ENCODE data around the gene ISCU.

DNA sequence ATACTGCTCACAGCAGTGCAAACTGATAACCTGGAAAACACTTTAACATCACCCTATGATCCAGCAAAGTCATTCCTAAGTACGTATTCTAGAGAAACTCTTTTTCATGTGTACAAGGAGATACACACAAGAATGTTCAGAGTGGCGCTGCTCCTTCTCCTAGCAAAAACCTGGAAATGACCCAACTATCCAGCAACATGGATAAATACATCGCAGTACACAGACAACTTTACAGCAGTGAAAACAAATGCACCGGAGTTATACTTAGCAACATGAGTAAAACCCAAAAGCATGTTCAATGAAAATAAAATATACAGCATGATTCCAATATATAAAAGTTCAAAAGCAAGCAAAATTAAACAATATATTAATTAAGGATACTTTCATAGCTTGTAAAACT, 20.1 kb upstream of the ISCU start:
- TF ChIP-seq, protein P1, sequence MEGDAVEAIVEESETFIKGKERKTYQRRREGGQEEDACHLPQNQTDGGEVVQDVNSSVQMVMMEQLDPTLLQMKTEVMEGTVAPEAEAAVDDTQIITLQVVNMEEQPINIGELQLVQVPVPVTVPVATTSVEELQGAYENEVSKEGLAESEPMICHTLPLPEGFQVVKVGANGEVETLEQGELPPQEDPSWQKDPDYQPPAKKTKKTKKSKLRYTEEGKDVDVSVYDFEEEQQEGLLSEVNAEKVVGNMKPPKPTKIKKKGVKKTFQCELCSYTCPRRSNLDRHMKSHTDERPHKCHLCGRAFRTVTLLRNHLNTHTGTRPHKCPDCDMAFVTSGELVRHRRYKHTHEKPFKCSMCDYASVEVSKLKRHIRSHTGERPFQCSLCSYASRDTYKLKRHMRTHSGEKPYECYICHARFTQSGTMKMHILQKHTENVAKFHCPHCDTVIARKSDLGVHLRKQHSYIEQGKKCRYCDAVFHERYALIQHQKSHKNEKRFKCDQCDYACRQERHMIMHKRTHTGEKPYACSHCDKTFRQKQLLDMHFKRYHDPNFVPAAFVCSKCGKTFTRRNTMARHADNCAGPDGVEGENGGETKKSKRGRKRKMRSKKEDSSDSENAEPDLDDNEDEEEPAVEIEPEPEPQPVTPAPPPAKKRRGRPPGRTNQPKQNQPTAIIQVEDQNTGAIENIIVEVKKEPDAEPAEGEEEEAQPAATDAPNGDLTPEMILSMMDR (IDR thresholded peaks at IDR 0.05): no peak
- TF ChIP-seq POLR2AphosphoS5 (IDR thresholded peaks at IDR 0.05; ENCODE audit: low read depth, low read length) (no peak), EZH2phosphoT487 (IDR thresholded peaks at IDR 0.05; ENCODE audit: borderline replicate concordance, low read depth) (no peak), MXI1 (IDR thresholded peaks at IDR 0.05; ENCODE audit: low read depth, low read length) (no peak), CHD2 (IDR thresholded peaks at IDR 0.05; ENCODE audit: low read length, partially characterized antibody) (no peak), GATA2 (CRISPR knock-in tag; IDR thresholded peaks at IDR 0.05) (no peak), EP300 (IDR thresholded peaks at IDR 0.05; ENCODE audit: borderline replicate concordance in 1 of 2, low read depth in 1 of 2, low read length in 1 of 2) (no peak)
- TF ChIP-seq, protein P2, sequence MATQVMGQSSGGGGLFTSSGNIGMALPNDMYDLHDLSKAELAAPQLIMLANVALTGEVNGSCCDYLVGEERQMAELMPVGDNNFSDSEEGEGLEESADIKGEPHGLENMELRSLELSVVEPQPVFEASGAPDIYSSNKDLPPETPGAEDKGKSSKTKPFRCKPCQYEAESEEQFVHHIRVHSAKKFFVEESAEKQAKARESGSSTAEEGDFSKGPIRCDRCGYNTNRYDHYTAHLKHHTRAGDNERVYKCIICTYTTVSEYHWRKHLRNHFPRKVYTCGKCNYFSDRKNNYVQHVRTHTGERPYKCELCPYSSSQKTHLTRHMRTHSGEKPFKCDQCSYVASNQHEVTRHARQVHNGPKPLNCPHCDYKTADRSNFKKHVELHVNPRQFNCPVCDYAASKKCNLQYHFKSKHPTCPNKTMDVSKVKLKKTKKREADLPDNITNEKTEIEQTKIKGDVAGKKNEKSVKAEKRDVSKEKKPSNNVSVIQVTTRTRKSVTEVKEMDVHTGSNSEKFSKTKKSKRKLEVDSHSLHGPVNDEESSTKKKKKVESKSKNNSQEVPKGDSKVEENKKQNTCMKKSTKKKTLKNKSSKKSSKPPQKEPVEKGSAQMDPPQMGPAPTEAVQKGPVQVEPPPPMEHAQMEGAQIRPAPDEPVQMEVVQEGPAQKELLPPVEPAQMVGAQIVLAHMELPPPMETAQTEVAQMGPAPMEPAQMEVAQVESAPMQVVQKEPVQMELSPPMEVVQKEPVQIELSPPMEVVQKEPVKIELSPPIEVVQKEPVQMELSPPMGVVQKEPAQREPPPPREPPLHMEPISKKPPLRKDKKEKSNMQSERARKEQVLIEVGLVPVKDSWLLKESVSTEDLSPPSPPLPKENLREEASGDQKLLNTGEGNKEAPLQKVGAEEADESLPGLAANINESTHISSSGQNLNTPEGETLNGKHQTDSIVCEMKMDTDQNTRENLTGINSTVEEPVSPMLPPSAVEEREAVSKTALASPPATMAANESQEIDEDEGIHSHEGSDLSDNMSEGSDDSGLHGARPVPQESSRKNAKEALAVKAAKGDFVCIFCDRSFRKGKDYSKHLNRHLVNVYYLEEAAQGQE (IDR thresholded peaks at IDR 0.05; ENCODE audit: low read depth, low read length): no peak
- TF ChIP-seq, protein P3, sequence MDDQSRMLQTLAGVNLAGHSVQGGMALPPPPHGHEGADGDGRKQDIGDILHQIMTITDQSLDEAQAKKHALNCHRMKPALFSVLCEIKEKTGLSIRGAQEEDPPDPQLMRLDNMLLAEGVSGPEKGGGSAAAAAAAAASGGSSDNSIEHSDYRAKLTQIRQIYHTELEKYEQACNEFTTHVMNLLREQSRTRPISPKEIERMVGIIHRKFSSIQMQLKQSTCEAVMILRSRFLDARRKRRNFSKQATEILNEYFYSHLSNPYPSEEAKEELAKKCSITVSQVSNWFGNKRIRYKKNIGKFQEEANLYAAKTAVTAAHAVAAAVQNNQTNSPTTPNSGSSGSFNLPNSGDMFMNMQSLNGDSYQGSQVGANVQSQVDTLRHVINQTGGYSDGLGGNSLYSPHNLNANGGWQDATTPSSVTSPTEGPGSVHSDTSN (IDR thresholded peaks at IDR 0.05): no peak

Measured in SK-N-SH (cell line).